H1 (cell line): ENCODE measurements around the gene HLA-DOB. TPM values are rescaled to one million over a fixed set of nuclear protein-coding genes. Genes with fewer than 3 reads are reported as not detected.

Experiments
- CTCF ChIA-PET: fragments of 300-600 bp; sonication (Branson Sonifier 250); formaldehyde crosslinking; loops from one replicate; lab custom pipeline; 2021; ENCODE audit not compliant: partially characterized antibody; lab: Charles Lee
- POLR2A ChIA-PET: fragments of 300-600 bp; sonication (Branson Sonifier 250); formaldehyde crosslinking; loops from one replicate; lab custom pipeline; 2021; ENCODE audit warnings: inconsistent platforms; ENCODE audit not compliant: partially characterized antibody; lab: Charles Lee
- DNase-seq, 2 experiments: peaks; one replicate each; pipeline versions ENCODE4 v3.0.0 to v3.0.0-alpha.2; 2010 to 2022; ENCODE audit warnings: low spot score in 2 of 2, low read depth in 1 of 2, mixed read lengths in 1 of 2
- FAIRE-seq: peaks from 2 replicates; lab custom pipeline; 2011; peaks lifted over from hg19 to GRCh38; lab: Jason Lieb, UNC
- H2AFZ ChIP-seq: 2 replicates; pipeline ENCODE4 v1.8.1; 2012; ENCODE audit warnings: low read length, inconsistent platforms
- H2AK5ac ChIP-seq: 2 replicates; pipeline ENCODE4 v1.6.1; 2013; ENCODE audit warnings: low read depth, low read length
- H2BK120ac ChIP-seq: replicated peaks from 2 replicates; pipeline ENCODE3; 2013; ENCODE audit warnings: low read depth, low read length, inconsistent platforms
- H2BK12ac ChIP-seq: 2 replicates; pipeline ENCODE4 v1.6.1; 2013; ENCODE audit warnings: low read depth, low read length
- H2BK15ac ChIP-seq: 2 replicates; pipeline ENCODE4 v1.6.1; 2013; ENCODE audit warnings: low read length
- H2BK20ac ChIP-seq: 2 replicates; pipeline ENCODE4 v1.6.1; 2013; ENCODE audit warnings: low read length
- H2BK5ac ChIP-seq: 2 replicates; pipeline ENCODE4 v1.6.1; 2013; ENCODE audit warnings: low read depth, low read length
- H3K14ac ChIP-seq: 2 replicates; pipeline ENCODE4 v1.6.1; 2013; ENCODE audit warnings: inconsistent platforms; ENCODE audit not compliant: insufficient read length
- H3K18ac ChIP-seq: 2 replicates; pipeline ENCODE4 v1.6.1; 2013; ENCODE audit warnings: low read length; ENCODE audit errors: extremely low read depth
- H3K23ac ChIP-seq: 2 replicates; pipeline ENCODE4 v1.6.1; 2013; ENCODE audit warnings: inconsistent platforms; ENCODE audit not compliant: insufficient read length
- H3K23me2 ChIP-seq: 2 replicates; pipeline ENCODE4 v1.6.1; 2013; ENCODE audit warnings: low read depth, low read length
- H3K27ac ChIP-seq: 2 replicates; pipeline ENCODE4 v1.6.1; 2011; ENCODE audit warnings: low read depth, low read length, inconsistent platforms
- H3K27me3 ChIP-seq, 4 experiments: replicated peaks in 1 of 4; 1 replicate in 1 of 4; 2 replicates in 3 of 4; pipeline versions ENCODE4 v1.6.1 to v1.8.1; 2011 to 2013; ENCODE audit warnings: low read length in 3 of 4, mild to moderate bottlenecking in 3 of 4, inconsistent platforms in 2 of 4, mixed read lengths in 2 of 4, moderate library complexity in 1 of 4; ENCODE audit not compliant: control insufficient read depth in 3 of 4, insufficient read depth in 3 of 4; ENCODE audit errors: extremely low read depth in 1 of 4
- H3K36me3 ChIP-seq, 4 experiments: 2 replicates each; pipeline versions ENCODE4 v1.6.1 to v1.8.1; 2011 to 2013; ENCODE audit warnings: mild to moderate bottlenecking in 4 of 4, low read length in 3 of 4, moderate library complexity in 2 of 4, control low read depth in 1 of 4, inconsistent platforms in 1 of 4; ENCODE audit not compliant: insufficient read depth in 4 of 4, control insufficient read depth in 2 of 4
- H3K4ac ChIP-seq: replicated peaks from 2 replicates; pipeline ENCODE3; 2013; ENCODE audit warnings: low read length, low read depth, mixed read lengths, inconsistent platforms; ENCODE audit not compliant: insufficient read length
- H3K4me1 ChIP-seq, 4 experiments: replicated peaks in 1 of 4; 1 replicate in 1 of 4; 2 replicates in 3 of 4; pipeline versions ENCODE4 v1.6.1 to v1.8.1; 2011 to 2013; ENCODE audit warnings: low read length in 3 of 4, inconsistent platforms in 2 of 4, mixed read lengths in 1 of 4; ENCODE audit not compliant: insufficient read depth in 4 of 4, control insufficient read depth in 3 of 4
- H3K4me2 ChIP-seq, 2 experiments: 2 replicates each; pipeline versions ENCODE4 v1.6.1 to v1.8.1; 2011 to 2013; ENCODE audit warnings: low read depth in 2 of 2, low read length in 2 of 2, control low read depth in 1 of 2, inconsistent platforms in 1 of 2, mild to moderate bottlenecking in 1 of 2; ENCODE audit not compliant: insufficient read depth in 1 of 2
- H3K4me3 ChIP-seq, 4 experiments: fragments of 200-600, 300-600 bp in 1 of 4; sonication (generic), shearing (Covaris generic), sonication (Bioruptor Twin) in 1 of 4; 2 replicates each; pipeline versions ENCODE4 v1.5.1 to v1.8.1; 2011 to 2016; ENCODE audit warnings: low read length in 4 of 4, low read depth in 3 of 4, control low read depth in 2 of 4, inconsistent platforms in 2 of 4, mild to moderate bottlenecking in 2 of 4, mixed read lengths in 1 of 4, moderate library complexity in 1 of 4; ENCODE audit not compliant: insufficient read depth in 2 of 4; ENCODE audit errors: extremely low read depth in 1 of 4
- H3K56ac ChIP-seq: replicated peaks from 2 replicates; pipeline ENCODE3; 2013; ENCODE audit warnings: low read depth, mild to moderate bottlenecking, mixed read lengths, low read length, inconsistent platforms; ENCODE audit not compliant: insufficient read length
- H3K79me1 ChIP-seq: 2 replicates; pipeline ENCODE4 v1.6.1; 2013; ENCODE audit warnings: low read depth, low read length, control low read depth
- H3K79me2 ChIP-seq, 2 experiments: 2 replicates each; pipeline versions ENCODE4 v1.6.1 to v1.8.1; 2012 to 2013; ENCODE audit warnings: low read length in 2 of 2, mild to moderate bottlenecking in 2 of 2, inconsistent platforms in 1 of 2; ENCODE audit not compliant: insufficient read depth in 2 of 2, control insufficient read depth in 1 of 2
- H3K9ac ChIP-seq, 4 experiments: replicated peaks in 1 of 4; 1 replicate in 1 of 4; 2 replicates in 3 of 4; pipeline versions ENCODE4 v1.6.1 to v1.8.1; 2011 to 2013; ENCODE audit warnings: low read depth in 3 of 4, low read length in 3 of 4, control low read depth in 2 of 4, mild to moderate bottlenecking in 2 of 4, moderate library complexity in 2 of 4, inconsistent platforms in 1 of 4; ENCODE audit errors: extremely low read depth in 1 of 4
- H3K9me3 ChIP-seq, 2 experiments: 2 replicates each; pipeline versions ENCODE4 v1.6.1 to v1.8.1; 2012 to 2013; ENCODE audit warnings: mild to moderate bottlenecking in 2 of 2, moderate library complexity in 2 of 2, control low read depth in 1 of 2, inconsistent platforms in 1 of 2, low read depth in 1 of 2, low read length in 1 of 2, mixed read lengths in 1 of 2; ENCODE audit not compliant: insufficient read depth in 2 of 2
- H4K20me1 ChIP-seq, 2 experiments: replicated peaks in 1 of 2; 2 replicates each; pipeline versions ENCODE3 to v1.8.1; 2011 to 2013; ENCODE audit warnings: inconsistent platforms in 2 of 2, low read length in 2 of 2, mild to moderate bottlenecking in 1 of 2; ENCODE audit not compliant: insufficient read depth in 2 of 2, control insufficient read depth in 1 of 2
- H4K5ac ChIP-seq: 2 replicates; pipeline ENCODE4 v1.6.1; 2013; ENCODE audit warnings: low read length, low read depth, mixed read lengths, inconsistent platforms; ENCODE audit not compliant: insufficient read length
- H4K8ac ChIP-seq: 2 replicates; pipeline ENCODE4 v1.8.0; 2013; ENCODE audit warnings: mild to moderate bottlenecking, moderate library complexity, low read length, inconsistent platforms; ENCODE audit not compliant: insufficient read depth; ENCODE audit errors: extremely low read depth
- H4K91ac ChIP-seq: replicated peaks from 2 replicates; pipeline ENCODE3; 2013; ENCODE audit warnings: low read length, mixed read lengths, inconsistent platforms; ENCODE audit not compliant: insufficient read length
- BCL11A ChIP-seq, 2 experiments: IDR thresholded peaks; one replicate each; pipeline ENCODE4 v1.6.1; 2011; ENCODE audit warnings: low read depth in 2 of 2, low read length in 2 of 2, mild to moderate bottlenecking in 2 of 2
- CHD2 ChIP-seq: IDR thresholded peaks from 2 replicates; pipeline ENCODE4 v1.6.1; 2012; ENCODE audit warnings: low read length, improper control_type of control experiment
- CREB1 ChIP-seq: IDR thresholded peaks from 2 replicates; pipeline ENCODE4 v1.6.1; 2012; ENCODE audit warnings: inconsistent platforms
- CTBP2 ChIP-seq: IDR thresholded peaks from 2 replicates; pipeline ENCODE4 v1.7.0; 2011; ENCODE audit warnings: borderline replicate concordance, mild to moderate bottlenecking, moderate library complexity, mixed read lengths, low read length; ENCODE audit not compliant: insufficient read depth, insufficient read length
- HDAC6 ChIP-seq: IDR thresholded peaks from one replicate; pipeline ENCODE4 v1.7.1; 2012; ENCODE audit warnings: low read depth, mild to moderate bottlenecking, inconsistent platforms, low read length, moderate library complexity
- JUND ChIP-seq: IDR thresholded peaks from 2 replicates; pipeline ENCODE4 v1.6.1; 2011; ENCODE audit warnings: mild to moderate bottlenecking, improper control_type of control experiment, low read length
- KDM1A ChIP-seq: fragments of 200-600, 300-600 bp; sonication (generic); IDR thresholded peaks from 2 replicates; pipeline ENCODE4 v1.7.1; 2016; ENCODE audit warnings: mild to moderate bottlenecking, low read length, borderline replicate concordance
- NANOG ChIP-seq: IDR thresholded peaks from 2 replicates; pipeline ENCODE4 v1.6.1; 2011; ENCODE audit warnings: low read length, low read depth, mild to moderate bottlenecking, inconsistent platforms; ENCODE audit not compliant: insufficient read depth, poor library complexity, severe bottlenecking
- PHF8 ChIP-seq: fragments of 200-600 bp; sonication (generic); conservative IDR thresholded peaks from 2 replicates; pipeline ENCODE4 v1.7.1; 2012; ENCODE audit warnings: low read depth, mild to moderate bottlenecking, inconsistent platforms, low read length, moderate library complexity
- RBBP5 ChIP-seq: IDR thresholded peaks from 2 replicates; pipeline ENCODE4 v1.7.1; 2012; ENCODE audit warnings: low read depth, mild to moderate bottlenecking, inconsistent platforms, low read length, moderate library complexity, borderline replicate concordance
- SIX5 ChIP-seq: IDR thresholded peaks from 2 replicates; pipeline ENCODE4 v1.6.1; 2011; ENCODE audit warnings: mild to moderate bottlenecking, low read depth, low read length
- SP4 ChIP-seq: IDR thresholded peaks from 2 replicates; pipeline ENCODE4 v1.6.1; 2012; ENCODE audit warnings: low read length, inconsistent platforms
- TAF1 ChIP-seq: IDR thresholded peaks from 2 replicates; pipeline ENCODE4 v1.6.1; 2011; ENCODE audit warnings: mild to moderate bottlenecking, low read depth, low read length
- YY1 ChIP-seq: IDR thresholded peaks from 2 replicates; pipeline ENCODE4 v1.6.1; 2011; ENCODE audit warnings: low read depth, mild to moderate bottlenecking, low read length
- WGBS, 2 experiments: shearing (Covaris generic) in 1 of 2; methylation state at CpG; one replicate each; pipeline versions ENCODE4 v1.1.6 to v1.1.7; 2013 to 2015; ENCODE audit warnings: low lambda C conversion rate in 2 of 2, mixed read lengths in 2 of 2, inconsistent platforms in 1 of 2, low coverage in 1 of 2, missing lambda C conversion rate in 1 of 2; ENCODE audit not compliant: insufficient replicate concordance in 2 of 2, insufficient coverage in 1 of 2, insufficient read length in 1 of 2; ENCODE audit errors: extremely low coverage in 1 of 2, missing lambda C conversion rate in 1 of 2; 5-methylcytosine and 5-hydroxymethylcytosine counted together
- polyA plus RNA-seq, 7 experiments: library from polyadenylated mRNA; depleted of rRNA in 3 of 7; stranded (reverse) in 5 of 7; unstranded in 2 of 7; fragments of >200 nt in 5 of 7; fragments of 200-250 nt in 2 of 7; gene quantifications; 1 replicate in 5 of 7; 2 replicates in 1 of 7; 4 replicates in 1 of 7; pipeline versions ENCODE4 v1.2.1 to v1.2.3, GENCODE V29; 2011 to 2013; ENCODE audit warnings: missing spikeins in 2 of 7, mixed read lengths in 2 of 7
- total RNA-seq: library from RNA; stranded (reverse); fragmentation: NEBNext Ultra II Directional; extraction: Animal tissue kit (Norgen Biotek cat#: 25700); gene quantifications from 2 replicates; pipeline ENCODE4 v1.2.1, GENCODE V29; 2021

The HLA-DOB gene
- total and polyA plus RNA-seq, 2 of the 8 experiments (the other 6 are each of a cell fraction or from before 2014, with no cell fraction given) = 0.35 TPM; not detected in 1

DNA sequence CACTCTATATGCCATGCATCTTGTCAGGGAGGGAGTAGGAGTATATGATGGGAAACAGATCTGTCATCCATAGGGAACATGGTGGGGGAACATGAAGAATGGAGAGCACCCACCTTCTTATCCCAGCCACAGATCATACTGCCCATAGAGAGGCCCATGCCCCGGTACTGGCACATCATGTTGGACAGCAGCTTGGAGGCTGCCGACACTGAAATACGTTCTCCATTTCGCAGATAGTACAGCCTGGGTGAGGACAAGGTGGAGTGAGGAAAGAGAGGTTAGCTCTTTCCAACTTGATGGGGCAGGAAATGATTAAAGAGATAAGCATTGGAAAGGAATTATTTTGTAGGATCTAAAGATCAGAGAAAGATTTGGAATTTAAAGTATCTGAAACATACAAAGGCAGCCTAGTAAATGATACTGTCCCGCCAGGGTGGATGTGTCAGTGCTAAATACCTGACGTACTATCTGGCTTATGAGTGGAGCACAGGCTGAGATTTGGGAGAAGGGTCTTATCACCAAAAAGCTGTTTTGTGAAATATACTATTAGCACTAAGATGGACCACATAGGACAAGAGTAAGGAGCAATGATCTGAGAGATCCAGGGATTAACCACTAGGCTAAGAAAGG is 25.3 kb upstream of the HLA-DOB start:
- 91% methylated on average over 6 of the region's 6 CpGs; no CpG with 5 or more reads in 1 of the 2 experiments for WGBS, 2 experiments
- CTCF ChIA-PET = interaction anchor here (0.7 to 11.2 kb wide), 6 partner anchors 9 to 416 kb away, joined by 3 to 402 read pairs (median 5); partner anchors contain the start of genes HLA-DMA, PSMB9 and TAP1
- no peak for TF ChIP-seq SIX5
- TF ChIP-seq CTBP2 = no peak
- TF ChIP-seq CHD2 = no peak
- TF ChIP-seq YY1 = no peak
- TF ChIP-seq CREB1 = no peak
- TF ChIP-seq RBBP5 = no peak
- TF ChIP-seq BCL11A (IDR thresholded peaks at IDR 0.05; ENCODE audit: low read depth in 2 of 2, low read length in 2 of 2) = no peak
- no peak for TF ChIP-seq KDM1A
- TF ChIP-seq NANOG = no peak
- TF ChIP-seq SP4 = no peak
- TF ChIP-seq PHF8 = no peak
- TF ChIP-seq JUND = no peak
- no peak for TF ChIP-seq HDAC6
- TF ChIP-seq TAF1 = no peak

More for the DNA sequence above, 25.3 kb upstream of the HLA-DOB start:
- peaks cover 0 to 7% (median 5%) of the 10 kb centered on the region in 4 experiments; a peak in 5 of 7 replicates for H3K4me1 ChIP-seq
- peaks cover 16% of the 10 kb centered on the region for H3K23me2 ChIP-seq
- no peaks in the 10 kb centered on the region for H3K79me1 ChIP-seq
- no peak overlapping the region for H3K18ac ChIP-seq
- no peak overlapping the region for H3K56ac ChIP-seq
- no peak overlapping the region for H2BK12ac ChIP-seq
- no peak overlapping the region for H2AFZ ChIP-seq
- H3K4me2 ChIP-seq = no peak overlapping the region
- H3K14ac ChIP-seq = no peak overlapping the region
- no peaks in the 10 kb centered on the region for H3K9me3 ChIP-seq
- H4K5ac ChIP-seq = no peak overlapping the region
- no peak overlapping the region for H2BK120ac ChIP-seq
- H4K8ac ChIP-seq = no peak overlapping the region
- POLR2A ChIA-PET = interaction anchor here (0.9 to 1.3 kb wide), 2 partner anchors 26 to 130 kb away, joined by 3 to 4 read pairs; no protein-coding TSS in a partner anchor
- no peak for FAIRE-seq
- no peak for DNase-seq
- H3K79me2 ChIP-seq = no peaks in the 10 kb centered on the region
- no peak overlapping the region for H3K4ac ChIP-seq
- H2BK20ac ChIP-seq = no peak overlapping the region
- H2BK15ac ChIP-seq = no peak overlapping the region
- no peaks in the 10 kb centered on the region; a peak in 4 of 8 replicates for H3K36me3 ChIP-seq
- no peak overlapping the region for H2BK5ac ChIP-seq
- H3K9ac ChIP-seq = no peak overlapping the region
- H3K27me3 ChIP-seq = peaks cover 0 to 11% (median 10%) of the 10 kb centered on the region in 4 experiments; a peak in 4 of 7 replicates
- no peak overlapping the region for H4K91ac ChIP-seq
- no peak overlapping the region for H3K4me3 ChIP-seq
- H4K20me1 ChIP-seq = peaks cover 0 to 3% of the 10 kb centered on the region in 2 experiments
- no peak overlapping the region for H2AK5ac ChIP-seq
- no peak overlapping the region for H3K23ac ChIP-seq
- H3K27ac ChIP-seq = no peak overlapping the region
